Heart left ventricle (tissue), 13 donors: ENCODE data around the gene MRPL4.

Source experiments
- CTCF ChIP-seq, 12 donors: fragments of 200-600 bp; sonication (generic) in 4 of 12; IDR thresholded peaks; one replicate each; pipeline versions ENCODE4 v1.5.0 to v1.8.0; 2018 to 2022; ENCODE audit warnings: antibody characterized with exemption in 12 of 12, mild to moderate bottlenecking in 5 of 12
- POLR2A ChIP-seq, 2 donors: fragments of 450-650 bp; IDR thresholded peaks; one replicate each; pipeline ENCODE4 v1.6.1; 2017; ENCODE audit warnings: antibody characterized with exemption in 2 of 2, mild to moderate bottlenecking in 2 of 2, moderate library complexity in 2 of 2
- donor health status: ischemic (EF 13 %, LVEDD 7.1; RV severe dilation, severe dysfunction).
- donor health status: DM: no; HTN: yes; CAD: no.
- donor health status: DM: no; HTN: no; CAD: no.
- donor health status: ischemic (EF 25% LVEDD 6.9; RV normal size, moderate dysfunction).
- donor health status: ischemic (EF 25% LVEDD 5.7; RV mildly dilated, moderate dysfunction).
- donor health status: ischemic (EF 35%, LVEDD 5.7; RV mildly dilated, moderate dysfunction).
- donor health status: nonischemic (EF 11% LVEDD 7.7; RV severe dilation, severe dysfunction).
- donor health status: DM: yes; HTN: yes; CAD: no.
- donor health status: PGD.
- donor health status: ischemic (EF 29% LVEDD 5.4; RV normal size, mild dysfunction).
- donor health status: nonischemic (EF 23%, LVEDD 6.1; RV moderate dilation, normal function).

- TF ChIP-seq CTCF (IDR thresholded peaks at IDR 0.05) (no peak), POLR2A (IDR thresholded peaks at IDR 0.05) (no peak)
Measured at GRCh38 chr19:10207026-10207425, 45.0 kb upstream of the MRPL4 start.
